ENCODE measurements around the gene COPA.

DNA sequence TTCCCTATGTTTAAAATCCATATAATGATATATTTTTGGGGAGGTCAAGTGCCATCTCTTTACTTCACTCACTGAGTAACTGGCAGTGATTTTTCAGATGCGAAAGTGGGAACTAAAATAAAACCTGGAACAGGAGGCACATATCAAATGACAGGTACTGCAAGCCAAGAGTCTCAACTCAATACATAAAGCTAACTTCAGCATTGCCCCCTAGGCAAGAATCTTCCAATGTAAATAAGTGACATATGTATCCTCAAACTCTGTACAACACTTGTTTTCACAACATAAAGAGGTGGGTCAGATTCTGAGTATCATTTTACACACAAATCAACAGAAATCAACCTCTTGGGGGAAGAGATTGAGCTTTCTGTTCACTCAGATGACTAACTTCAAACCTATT, 98.8 kb downstream of the COPA start:
- no peak for TF ChIP-seq MYC (IDR thresholded peaks at IDR 0.05; ENCODE audit: low read depth, low read length)
- no peak for TF ChIP-seq CTCF (IDR thresholded peaks at IDR 0.05; ENCODE audit: extremely low read depth in 1 of 2, insufficient read depth in 1 of 2, low read depth in 1 of 2, low read length in 2 of 2)
- no peak for TF ChIP-seq POLR2A (IDR thresholded peaks at IDR 0.05; ENCODE audit: low read depth, low read length)
- no peak for TF ChIP-seq POLR2AphosphoS5 (IDR thresholded peaks at IDR 0.05; ENCODE audit: insufficient read depth, low read depth, low read length)

Measured in endothelial cell of umbilical vein (primary cell).